GM08714 (cell line): ENCODE results near the gene KCNC3.

Source experiments
- H3K4me3 ChIP-seq: fragments of 200-500 bp; sonication (Bioruptor generic); 2 replicates; pipeline ENCODE4 v1.5.1; 2014; ENCODE audit warnings: mild to moderate bottlenecking, low read length, inconsistent platforms
- ZNF274 ChIP-seq: IDR thresholded peaks from 2 replicates; pipeline ENCODE4 v1.6.1; 2012; ENCODE audit warnings: mild to moderate bottlenecking, low read depth, low read length

The KCNC3 gene

GRCh38 chr19:50326101-50326664 lies 3.0 kb downstream of the KCNC3 start:
- no peak for TF ChIP-seq ZNF274
- no peak overlapping the region for H3K4me3 ChIP-seq

- no peak overlapping the region for H3K4me3 ChIP-seq
- TF ChIP-seq ZNF274: no peak
These were observed 3.7 kb downstream of the KCNC3 start for GRCh38 chr19:50325310-50326100.

- no peak overlapping the region for H3K4me3 ChIP-seq
- TF ChIP-seq ZNF274: no peak
These were observed 4.8 kb downstream of the KCNC3 start for GRCh38 chr19:50324331-50324730.

GRCh38 chr19:50323782-50324133 lies 5.4 kb downstream of the KCNC3 start:
- TF ChIP-seq ZNF274: no peak
- no peak overlapping the region for H3K4me3 ChIP-seq

GRCh38 chr19:50322931-50323781 lies 6.0 kb downstream of the KCNC3 start:
- no peak for TF ChIP-seq ZNF274
- H3K4me3 ChIP-seq: no peak overlapping the region

- H3K4me3 ChIP-seq: no peak overlapping the region
- TF ChIP-seq ZNF274: no peak
These were observed 6.9 kb downstream of the KCNC3 start for GRCh38 chr19:50322234-50322633.

- TF ChIP-seq ZNF274: no peak
- H3K4me3 ChIP-seq: no peak overlapping the region
These were observed 7.3 kb downstream of the KCNC3 start for GRCh38 chr19:50321831-50322230.

- no peak for TF ChIP-seq ZNF274
- H3K4me3 ChIP-seq: no peak overlapping the region
These were observed 8.6 kb downstream of the KCNC3 start for GRCh38 chr19:50320596-50320995.

- TF ChIP-seq ZNF274: no peak
- no peak overlapping the region for H3K4me3 ChIP-seq
These were observed 9.1 kb downstream of the KCNC3 start for GRCh38 chr19:50320051-50320450.

- no peak for TF ChIP-seq ZNF274
- no peak overlapping the region for H3K4me3 ChIP-seq
These were observed 10.0 kb downstream of the KCNC3 start for GRCh38 chr19:50319156-50319555.

GRCh38 chr19:50318438-50318837 lies 10.7 kb downstream of the KCNC3 start:
- no peak for TF ChIP-seq ZNF274
- no peak overlapping the region for H3K4me3 ChIP-seq

- no peak overlapping the region for H3K4me3 ChIP-seq
- TF ChIP-seq ZNF274: no peak
These were observed 12.1 kb downstream of the KCNC3 start for GRCh38 chr19:50317115-50317514.

GRCh38 chr19:50315773-50316448 lies 13.3 kb downstream of the KCNC3 start:
- H3K4me3 ChIP-seq: no peak overlapping the region
- TF ChIP-seq ZNF274: no peak

- no peak for TF ChIP-seq ZNF274
- no peak overlapping the region for H3K4me3 ChIP-seq
These were observed 14.2 kb downstream of the KCNC3 start for GRCh38 chr19:50314724-50315708.
